Chondrocyte (in vitro differentiated cells): ENCODE measurements around the gene KRT86. TPM values are rescaled to one million over a fixed set of nuclear protein-coding genes. Genes with fewer than 3 reads are reported as not detected.
"Not testable (repeated sequence)": the region's sequence is repeated elsewhere in the genome, so short reads cannot be mapped to it uniquely, and the experiment has no call there.

Source experiments
- DNase-seq: peaks from one replicate; pipeline ENCODE4 v3.0.0; 2021; ENCODE audit warnings: mixed read lengths, low spot score
- H3K27ac Mint-ChIP-seq: one replicate; pipeline ENCODE4 v1.8.0; 2021; ENCODE audit warnings: mild to moderate bottlenecking, moderate library complexity, mixed read lengths; ENCODE audit not compliant: unreplicated experiment
- H3K27me3 Mint-ChIP-seq: 2 replicates; pipeline ENCODE4 v1.8.0; 2021; ENCODE audit warnings: low read depth, mixed read lengths
- H3K36me3 Mint-ChIP-seq: 2 replicates; pipeline ENCODE4 v1.8.0; 2021; ENCODE audit warnings: low read depth, mixed read lengths
- H3K4me1 Mint-ChIP-seq: 2 replicates; pipeline ENCODE4 v1.8.0; 2021; ENCODE audit warnings: low read depth, mild to moderate bottlenecking, mixed read lengths
- H3K4me3 Mint-ChIP-seq: one replicate; pipeline ENCODE4 v1.8.0; 2021; ENCODE audit warnings: mild to moderate bottlenecking, moderate library complexity, mixed read lengths; ENCODE audit not compliant: unreplicated experiment
- H3K9me3 Mint-ChIP-seq: 2 replicates; pipeline ENCODE4 v1.8.0; 2021; ENCODE audit warnings: low read depth, mixed read lengths
- total RNA-seq: library from RNA; stranded (reverse); gene quantifications from 3 replicates; pipeline ENCODE4 v1.2.1, GENCODE V29; 2021
- TF ChIP-seq, protein P1 (sequence below): fragments of 200-600 bp; sonication (generic); IDR thresholded peaks from 2 replicates; pipeline ENCODE4 v1.5.0; 2021; ENCODE audit warnings: antibody characterized with exemption, mild to moderate bottlenecking, moderate library complexity

Gene KRT86
- total RNA-seq, 1 donor from 2014 or later = 0.67 TPM

DNA sequence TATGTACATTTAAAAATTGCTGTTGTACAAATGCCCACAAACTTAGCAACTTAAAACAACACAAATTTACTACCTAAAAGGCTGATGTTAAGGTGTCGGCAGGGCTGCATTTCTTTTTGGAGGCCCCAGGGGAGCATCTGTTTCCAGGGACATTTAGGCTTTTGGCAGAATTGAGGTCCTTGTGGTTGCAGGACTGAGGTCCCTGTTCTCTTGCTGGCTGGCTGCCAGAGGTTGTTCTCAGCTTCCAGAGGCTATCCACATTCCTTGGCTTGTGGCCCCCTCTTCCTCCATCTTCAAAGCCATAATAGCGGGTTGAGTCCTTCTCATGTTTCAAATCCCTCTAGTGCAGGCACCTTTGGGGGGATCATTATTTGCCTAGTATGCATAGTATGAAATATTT lies 69.1 kb downstream of the KRT86 start:
- no peak for DNase-seq
- TF ChIP-seq, protein P1, sequence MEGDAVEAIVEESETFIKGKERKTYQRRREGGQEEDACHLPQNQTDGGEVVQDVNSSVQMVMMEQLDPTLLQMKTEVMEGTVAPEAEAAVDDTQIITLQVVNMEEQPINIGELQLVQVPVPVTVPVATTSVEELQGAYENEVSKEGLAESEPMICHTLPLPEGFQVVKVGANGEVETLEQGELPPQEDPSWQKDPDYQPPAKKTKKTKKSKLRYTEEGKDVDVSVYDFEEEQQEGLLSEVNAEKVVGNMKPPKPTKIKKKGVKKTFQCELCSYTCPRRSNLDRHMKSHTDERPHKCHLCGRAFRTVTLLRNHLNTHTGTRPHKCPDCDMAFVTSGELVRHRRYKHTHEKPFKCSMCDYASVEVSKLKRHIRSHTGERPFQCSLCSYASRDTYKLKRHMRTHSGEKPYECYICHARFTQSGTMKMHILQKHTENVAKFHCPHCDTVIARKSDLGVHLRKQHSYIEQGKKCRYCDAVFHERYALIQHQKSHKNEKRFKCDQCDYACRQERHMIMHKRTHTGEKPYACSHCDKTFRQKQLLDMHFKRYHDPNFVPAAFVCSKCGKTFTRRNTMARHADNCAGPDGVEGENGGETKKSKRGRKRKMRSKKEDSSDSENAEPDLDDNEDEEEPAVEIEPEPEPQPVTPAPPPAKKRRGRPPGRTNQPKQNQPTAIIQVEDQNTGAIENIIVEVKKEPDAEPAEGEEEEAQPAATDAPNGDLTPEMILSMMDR = no peak
- Mint-ChIP-seq H3K27me3 (peaks cover 23% of the 10 kb centered on the region), H3K4me1 (peaks cover 5% of the 10 kb centered on the region), H3K36me3 (peaks cover under 1% of the 10 kb centered on the region), H3K27ac (no peak overlapping the region), H3K4me3 (no peak overlapping the region), H3K9me3 (peaks cover 3% of the 10 kb centered on the region)

DNA sequence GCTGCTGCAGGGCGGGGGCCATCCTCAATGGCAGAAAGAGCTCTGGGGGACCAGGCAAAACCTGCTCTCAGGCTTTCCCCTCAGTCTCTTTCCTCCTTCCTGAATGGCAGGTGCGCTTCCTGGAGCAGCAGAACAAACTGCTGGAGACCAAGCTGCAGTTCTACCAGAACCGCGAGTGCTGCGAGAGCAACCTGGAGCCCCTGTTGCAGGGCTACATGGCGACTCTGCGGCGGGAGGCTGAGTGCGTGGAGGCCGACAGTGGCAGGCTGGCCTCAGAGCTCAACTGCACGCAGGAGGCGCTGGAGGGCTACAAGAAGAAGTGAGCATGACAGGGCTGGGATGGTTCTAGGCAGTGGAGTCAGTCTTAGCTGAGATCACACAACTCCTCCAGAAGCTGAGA lies 69.7 kb downstream of the KRT86 start:
- no peak for DNase-seq
- no peak overlapping the region for H3K27ac Mint-ChIP-seq
- no peak overlapping the region for H3K4me3 Mint-ChIP-seq
- TF ChIP-seq, protein P1 = no peak
- H3K9me3 Mint-ChIP-seq = peaks cover 3% of the 10 kb centered on the region
- no peaks in the 10 kb centered on the region for H3K36me3 Mint-ChIP-seq
- peaks cover 5% of the 10 kb centered on the region for H3K4me1 Mint-ChIP-seq
- peaks cover 21% of the 10 kb centered on the region for H3K27me3 Mint-ChIP-seq

DNA sequence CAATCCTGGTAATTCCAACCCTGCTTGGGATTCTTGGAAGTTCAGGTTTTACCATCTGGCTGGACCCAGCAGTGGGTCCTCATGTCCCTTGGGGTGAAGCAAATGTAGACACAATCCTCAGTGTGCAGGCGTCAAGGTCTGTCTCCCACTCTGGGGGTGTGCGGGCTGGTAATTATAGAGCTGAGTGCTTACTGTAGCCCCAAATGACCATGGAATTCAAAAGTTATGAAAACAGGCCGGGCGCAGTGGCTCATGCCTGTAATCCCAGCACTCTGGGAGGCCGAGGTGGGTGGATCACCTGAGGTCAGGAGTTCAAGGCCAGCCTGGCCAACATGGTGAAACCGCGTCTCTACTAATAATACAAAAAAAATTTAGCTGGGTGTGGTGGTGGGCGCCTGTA lies 70.6 kb downstream of the KRT86 start:
- DNase-seq, H3K4me1 Mint-ChIP-seq, H3K36me3 Mint-ChIP-seq, H3K9me3 Mint-ChIP-seq, H3K4me3 Mint-ChIP-seq, H3K27ac Mint-ChIP-seq: not testable (repeated sequence)
- peaks cover 22% of the 10 kb centered on the region for H3K27me3 Mint-ChIP-seq

DNA sequence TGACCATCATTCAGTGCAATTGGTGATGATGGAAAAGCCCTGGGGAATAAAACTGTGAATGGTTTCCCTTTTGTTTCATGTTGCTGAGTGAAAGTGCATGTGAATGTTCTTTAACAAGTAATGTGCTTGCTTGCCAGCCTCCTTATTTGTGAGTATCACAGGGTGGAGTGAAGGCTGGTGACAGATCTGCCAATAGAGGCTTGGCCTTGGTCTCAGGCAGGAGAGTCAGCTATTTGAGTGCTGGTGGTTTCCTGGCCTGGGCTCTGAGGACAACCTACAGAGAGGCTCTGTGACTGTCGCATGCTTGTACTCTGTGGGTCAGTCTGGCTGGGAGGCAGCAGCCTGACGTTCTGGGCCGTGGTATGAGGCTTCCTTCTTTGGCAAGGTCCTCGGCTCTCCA lies 72.1 kb downstream of the KRT86 start:
- Mint-ChIP-seq H3K36me3 (no peaks in the 10 kb centered on the region), H3K27ac (no peak overlapping the region), H3K27me3 (peaks cover 22% of the 10 kb centered on the region), H3K4me3 (no peak overlapping the region), H3K9me3 (peaks cover 3% of the 10 kb centered on the region), H3K4me1 (peaks cover 5% of the 10 kb centered on the region)
- TF ChIP-seq, protein P1 = no peak
- DNase-seq = no peak

DNA sequence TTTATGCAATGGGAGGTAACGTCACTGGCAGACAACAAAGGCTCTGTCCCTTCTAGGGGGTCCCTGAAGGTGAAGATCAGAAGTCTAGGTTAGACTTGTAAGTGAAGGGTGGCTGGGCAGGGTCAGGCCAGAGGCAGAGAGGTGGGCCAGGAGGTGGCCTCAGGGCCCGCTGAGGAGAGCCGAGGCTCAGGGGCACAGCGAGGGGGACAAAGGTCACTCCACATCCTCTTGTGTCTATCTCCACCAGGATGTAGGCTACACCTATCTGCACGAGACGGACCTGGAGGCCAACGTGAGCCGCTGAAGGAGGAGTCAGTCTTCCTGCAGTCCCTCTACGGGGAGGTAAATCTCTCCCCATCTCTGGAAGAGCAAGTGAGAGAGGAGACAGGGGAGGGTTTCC lies 72.6 kb downstream of the KRT86 start:
- Mint-ChIP-seq H3K4me1 (peaks cover 5% of the 10 kb centered on the region), H3K36me3 (no peaks in the 10 kb centered on the region), H3K9me3 (peaks cover 3% of the 10 kb centered on the region), H3K27ac (no peak overlapping the region), H3K27me3 (peaks cover 21% of the 10 kb centered on the region), H3K4me3 (no peak overlapping the region)
- TF ChIP-seq, protein P1 = no peak
- no peak for DNase-seq
